Progenitor cell of endocrine pancreas (in vitro differentiated cells): ENCODE results near the gene APBB1IP. TPM values are rescaled to one million over a fixed set of nuclear protein-coding genes. Genes with fewer than 3 reads are reported as not detected.

Experiments
- DNase-seq: peaks from one replicate; pipeline ENCODE4 v3.0.0; 2021; ENCODE audit warnings: low spot score; ENCODE audit not compliant: unreplicated experiment
- H3K27ac Mint-ChIP-seq: 2 replicates; pipeline ENCODE4 v1.8.0; 2021; ENCODE audit warnings: mild to moderate bottlenecking, moderate library complexity, mixed read lengths
- H3K27me3 Mint-ChIP-seq: 2 replicates; pipeline ENCODE4 v1.8.0; 2021; ENCODE audit warnings: mixed read lengths
- H3K36me3 Mint-ChIP-seq: 2 replicates; pipeline ENCODE4 v1.8.0; 2022; ENCODE audit warnings: mixed read lengths; ENCODE audit not compliant: insufficient read depth
- H3K4me1 Mint-ChIP-seq: 2 replicates; pipeline ENCODE4 v1.8.0; 2021; ENCODE audit warnings: low read depth, mixed read lengths
- H3K4me3 Mint-ChIP-seq: 2 replicates; pipeline ENCODE4 v1.8.0; 2021; ENCODE audit warnings: low read depth, mild to moderate bottlenecking, moderate library complexity, mixed read lengths
- H3K9me3 Mint-ChIP-seq: 2 replicates; pipeline ENCODE4 v1.8.0; 2021; ENCODE audit warnings: low read depth, mixed read lengths
- total RNA-seq: library from RNA; stranded (reverse); gene quantifications from 2 replicates; pipeline ENCODE4 v1.2.1, GENCODE V29; 2021
- TF ChIP-seq, protein P1 (sequence below): fragments of 200-600 bp; sonication (generic); IDR thresholded peaks from one replicate; pipeline ENCODE4 v1.5.0; 2021; ENCODE audit warnings: antibody characterized with exemption, mild to moderate bottlenecking; ENCODE audit not compliant: unreplicated experiment

Gene APBB1IP
- total RNA-seq, 1 donor from 2014 or later: 0.38 TPM

DNA sequence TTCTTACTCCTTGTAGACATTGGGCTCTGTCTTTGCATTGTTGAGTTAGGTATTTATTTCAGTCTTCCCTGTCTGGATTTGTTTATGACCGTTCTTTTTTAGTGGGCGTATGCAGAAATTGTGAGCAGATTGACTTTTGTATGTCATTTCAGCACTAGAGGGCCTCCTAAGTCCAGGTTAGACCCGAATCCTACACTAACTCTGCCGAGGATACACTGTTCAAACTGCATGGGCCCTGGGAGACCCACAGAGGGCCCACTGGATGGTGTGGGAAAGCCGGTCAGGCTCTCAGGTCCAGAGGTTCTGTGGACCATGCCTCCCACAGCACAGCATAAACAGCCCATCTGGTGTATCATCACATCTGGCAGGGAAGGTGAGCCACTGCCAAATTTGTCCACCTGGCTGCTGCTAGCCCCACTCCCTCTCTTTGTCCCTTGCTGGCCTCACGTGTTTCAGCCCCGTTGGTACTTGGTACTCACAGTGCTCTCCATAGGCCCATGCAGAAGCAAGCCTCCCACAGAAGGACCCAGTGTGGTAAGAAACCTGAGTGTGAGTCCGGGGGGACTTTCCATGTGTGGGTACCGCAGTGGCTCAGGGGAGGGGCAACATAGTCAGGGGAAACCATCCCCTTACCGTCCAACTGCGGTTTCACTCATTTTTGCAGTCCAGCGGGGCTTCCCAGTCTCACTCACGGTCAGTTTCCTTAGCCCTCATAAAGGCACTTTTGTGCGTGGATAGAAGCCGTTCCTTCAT is 112.8 kb downstream of the APBB1IP start:
- peaks cover 11% of the 10 kb centered on the region for H3K27me3 Mint-ChIP-seq
- no peak overlapping the region for H3K4me3 Mint-ChIP-seq
- H3K9me3 Mint-ChIP-seq: peaks cover 19% of the 10 kb centered on the region
- TF ChIP-seq, protein P1, sequence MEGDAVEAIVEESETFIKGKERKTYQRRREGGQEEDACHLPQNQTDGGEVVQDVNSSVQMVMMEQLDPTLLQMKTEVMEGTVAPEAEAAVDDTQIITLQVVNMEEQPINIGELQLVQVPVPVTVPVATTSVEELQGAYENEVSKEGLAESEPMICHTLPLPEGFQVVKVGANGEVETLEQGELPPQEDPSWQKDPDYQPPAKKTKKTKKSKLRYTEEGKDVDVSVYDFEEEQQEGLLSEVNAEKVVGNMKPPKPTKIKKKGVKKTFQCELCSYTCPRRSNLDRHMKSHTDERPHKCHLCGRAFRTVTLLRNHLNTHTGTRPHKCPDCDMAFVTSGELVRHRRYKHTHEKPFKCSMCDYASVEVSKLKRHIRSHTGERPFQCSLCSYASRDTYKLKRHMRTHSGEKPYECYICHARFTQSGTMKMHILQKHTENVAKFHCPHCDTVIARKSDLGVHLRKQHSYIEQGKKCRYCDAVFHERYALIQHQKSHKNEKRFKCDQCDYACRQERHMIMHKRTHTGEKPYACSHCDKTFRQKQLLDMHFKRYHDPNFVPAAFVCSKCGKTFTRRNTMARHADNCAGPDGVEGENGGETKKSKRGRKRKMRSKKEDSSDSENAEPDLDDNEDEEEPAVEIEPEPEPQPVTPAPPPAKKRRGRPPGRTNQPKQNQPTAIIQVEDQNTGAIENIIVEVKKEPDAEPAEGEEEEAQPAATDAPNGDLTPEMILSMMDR: no peak
- no peaks in the 10 kb centered on the region for H3K36me3 Mint-ChIP-seq
- no peak for DNase-seq
- H3K4me1 Mint-ChIP-seq: no peaks in the 10 kb centered on the region
- no peak overlapping the region for H3K27ac Mint-ChIP-seq

DNA sequence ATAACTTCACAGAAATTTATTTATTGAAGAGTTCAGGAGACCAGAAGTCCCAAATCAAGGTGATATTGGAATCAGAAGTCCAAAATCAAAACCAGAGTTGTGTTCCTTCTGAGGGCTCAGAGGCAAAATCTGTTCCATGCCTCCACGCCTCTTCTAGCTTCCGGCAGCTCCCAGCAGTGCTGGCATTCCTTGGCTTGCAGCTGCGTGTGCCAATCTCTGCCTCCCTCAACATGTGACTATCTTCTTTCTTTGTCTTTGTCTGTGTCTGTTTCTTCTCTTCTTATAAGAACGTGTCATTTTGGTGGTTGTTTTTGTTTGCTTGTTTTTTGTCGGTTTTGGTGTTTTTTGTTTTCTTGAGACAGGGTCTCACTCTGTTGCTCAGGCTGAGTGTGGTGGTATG is 116.1 kb downstream of the APBB1IP start:
- Mint-ChIP-seq H3K4me3 (no peak overlapping the region), H3K9me3 (peaks cover 16% of the 10 kb centered on the region), H3K4me1 (no peaks in the 10 kb centered on the region), H3K36me3 (no peaks in the 10 kb centered on the region), H3K27me3 (peaks cover 18% of the 10 kb centered on the region), H3K27ac (peak overlapping the region; percentile 42)
- DNase-seq: no peak
- TF ChIP-seq, protein P1: no peak

- TF ChIP-seq, protein P1: no peak
- no peak overlapping the region for H3K27ac Mint-ChIP-seq
- peaks cover 21% of the 10 kb centered on the region for H3K27me3 Mint-ChIP-seq
- no peak overlapping the region for H3K4me3 Mint-ChIP-seq
- no peaks in the 10 kb centered on the region for H3K4me1 Mint-ChIP-seq
- DNase-seq: no peak
- no peaks in the 10 kb centered on the region for H3K36me3 Mint-ChIP-seq
- H3K9me3 Mint-ChIP-seq: peaks cover under 1% of the 10 kb centered on the region
Measured at GRCh38 chr10:26555719-26556368, 117.7 kb downstream of the APBB1IP start.

DNA sequence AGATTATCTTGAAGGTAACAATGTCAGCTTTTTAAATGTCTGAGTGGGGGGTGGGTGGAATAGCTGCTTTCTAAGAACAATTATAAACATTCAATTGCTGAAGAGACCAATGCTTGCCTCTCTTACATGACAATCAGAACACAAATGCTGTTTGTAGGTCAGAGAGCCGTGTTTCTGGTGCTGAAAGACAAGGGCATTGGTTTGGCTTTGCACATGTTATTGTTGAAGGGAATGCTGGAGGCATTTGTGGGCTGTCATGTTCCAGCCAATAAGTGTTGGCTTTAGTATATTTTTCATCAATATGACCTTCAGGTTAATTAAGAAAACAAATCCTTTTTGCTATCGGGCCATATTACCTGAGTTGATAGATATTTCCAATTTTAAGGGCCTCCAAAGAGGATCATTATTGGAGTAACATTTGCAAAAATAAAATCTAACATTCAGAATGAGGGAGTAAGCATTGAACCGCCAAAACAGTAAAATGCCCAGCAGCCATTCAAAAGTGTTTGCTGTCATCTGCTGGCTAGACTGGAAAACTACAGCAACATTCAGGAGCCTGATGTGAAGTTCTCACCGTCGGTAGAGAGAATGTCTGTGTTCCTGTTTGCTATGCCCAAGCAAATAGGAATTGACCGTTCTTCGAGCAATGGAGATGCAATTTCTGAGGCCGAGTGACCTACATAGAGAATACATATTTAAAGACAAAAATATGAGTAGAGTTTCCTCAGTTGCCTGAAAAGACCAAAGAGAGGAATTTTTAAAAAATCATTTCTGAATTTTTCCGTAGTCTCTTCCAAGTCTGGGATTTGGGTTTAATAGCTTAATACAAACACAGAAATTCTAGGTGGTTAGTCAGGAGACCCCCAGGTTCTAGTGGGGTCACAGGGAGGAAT is 118.9 kb downstream of the APBB1IP start:
- no peaks in the 10 kb centered on the region for H3K36me3 Mint-ChIP-seq
- DNase-seq: peak; percentile 30
- no peak overlapping the region for H3K27ac Mint-ChIP-seq
- no peaks in the 10 kb centered on the region for H3K9me3 Mint-ChIP-seq
- H3K4me3 Mint-ChIP-seq: no peak overlapping the region
- TF ChIP-seq, protein P1: peak; percentile 94
- H3K27me3 Mint-ChIP-seq: peaks cover 26% of the 10 kb centered on the region
- peaks cover 2% of the 10 kb centered on the region for H3K4me1 Mint-ChIP-seq

- Mint-ChIP-seq H3K36me3 (no peaks in the 10 kb centered on the region), H3K9me3 (no peaks in the 10 kb centered on the region), H3K27me3 (peaks cover 29% of the 10 kb centered on the region), H3K27ac (no peak overlapping the region), H3K4me3 (no peak overlapping the region), H3K4me1 (peaks cover 2% of the 10 kb centered on the region)
- DNase-seq: no peak
- TF ChIP-seq, protein P1: no peak
Measured at GRCh38 chr10:26557641-26558014, 119.5 kb downstream of the APBB1IP start.
